Smooth muscle cell (in vitro differentiated cells): ENCODE data around the gene ATG2A. TPM values are rescaled to one million over a fixed set of nuclear protein-coding genes. Genes with fewer than 3 reads are reported as not detected.

Source experiments
- DNase-seq: peaks from one replicate; lab custom pipeline; 2025; ENCODE audit not compliant: unreplicated experiment; lab: John Stamatoyannopoulos, UW
- H2AFZ ChIP-seq: fragments of 200-600 bp; sonication (generic); 2 replicates; pipeline ENCODE4 v1.6.0; 2016; ENCODE audit warnings: antibody characterized with exemption, low read depth, mild to moderate bottlenecking
- H3F3A ChIP-seq: fragments of 200-600 bp; sonication (generic); 2 replicates; pipeline ENCODE4 v1.6.0; 2017; ENCODE audit warnings: antibody characterized with exemption, low read depth
- H3K27ac ChIP-seq: fragments of 200-600 bp; sonication (generic); 2 replicates; pipeline ENCODE4 v1.5.1; 2016; ENCODE audit warnings: low read depth, mild to moderate bottlenecking
- H3K27me3 ChIP-seq: fragments of 200-600 bp; sonication (generic); 2 replicates; pipeline ENCODE4 v1.6.1; 2016; ENCODE audit warnings: low read depth, mild to moderate bottlenecking
- H3K36me3 ChIP-seq: fragments of 200-600 bp; sonication (generic); 2 replicates; pipeline ENCODE4 v1.5.1; 2016; ENCODE audit warnings: low read depth
- H3K4me1 ChIP-seq: fragments of 200-600 bp; sonication (generic); 2 replicates; pipeline ENCODE4 v1.5.1; 2016; ENCODE audit warnings: low read depth
- H3K4me2 ChIP-seq: fragments of 200-600 bp; sonication (generic); 2 replicates; pipeline ENCODE4 v1.6.0; 2016; ENCODE audit warnings: mild to moderate bottlenecking
- H3K4me3 ChIP-seq: fragments of 200-600 bp; sonication (generic); 2 replicates; pipeline ENCODE4 v1.5.1; 2016; ENCODE audit warnings: mild to moderate bottlenecking
- H3K79me2 ChIP-seq: fragments of 200-600 bp; sonication (generic); 2 replicates; pipeline ENCODE4 v1.6.0; 2016; ENCODE audit warnings: low read depth, mild to moderate bottlenecking
- H3K9ac ChIP-seq: fragments of 200-600 bp; sonication (generic); 2 replicates; pipeline ENCODE4 v1.6.0; 2016; ENCODE audit warnings: low read depth
- H3K9me3 ChIP-seq: fragments of 200-600 bp; sonication (generic); replicated peaks from 2 replicates; pipeline ENCODE4 v1.5.1; 2016; ENCODE audit warnings: low read depth
- H4K20me1 ChIP-seq: fragments of 200-600 bp; sonication (generic); 2 replicates; pipeline ENCODE4 v1.6.0; 2016; ENCODE audit warnings: low read depth
- WGBS: methylation state at CpG from one replicate; pipeline ENCODE4 v1.1.7; 2016; ENCODE audit warnings: low lambda C conversion rate; 5-methylcytosine and 5-hydroxymethylcytosine counted together
- polyA plus RNA-seq: library from polyadenylated mRNA; unstranded; fragments of >200 nt; fragmentation: Nextera tagmentation; extraction: Ambion mirVana; gene quantifications from 2 replicates; pipeline ENCODE4 v1.2.1, GENCODE V29; 2016
- total RNA-seq: library from RNA; depleted of rRNA; stranded (reverse); fragments of >200 nt; gene quantifications from 2 replicates; pipeline ENCODE4 v1.2.3, GENCODE V29; 2014
- TF ChIP-seq, protein P1 (sequence below): fragments of 200-600 bp; sonication (generic); IDR thresholded peaks from 2 replicates; pipeline ENCODE4 v1.5.1; 2017; ENCODE audit warnings: borderline replicate concordance, mild to moderate bottlenecking, antibody characterized with exemption; ENCODE audit not compliant: insufficient read depth, poor library complexity, severe bottlenecking

Gene ATG2A
- total and polyA plus RNA-seq, 2 experiments from 2014 or later = 4.9 to 6.2 TPM

DNA sequence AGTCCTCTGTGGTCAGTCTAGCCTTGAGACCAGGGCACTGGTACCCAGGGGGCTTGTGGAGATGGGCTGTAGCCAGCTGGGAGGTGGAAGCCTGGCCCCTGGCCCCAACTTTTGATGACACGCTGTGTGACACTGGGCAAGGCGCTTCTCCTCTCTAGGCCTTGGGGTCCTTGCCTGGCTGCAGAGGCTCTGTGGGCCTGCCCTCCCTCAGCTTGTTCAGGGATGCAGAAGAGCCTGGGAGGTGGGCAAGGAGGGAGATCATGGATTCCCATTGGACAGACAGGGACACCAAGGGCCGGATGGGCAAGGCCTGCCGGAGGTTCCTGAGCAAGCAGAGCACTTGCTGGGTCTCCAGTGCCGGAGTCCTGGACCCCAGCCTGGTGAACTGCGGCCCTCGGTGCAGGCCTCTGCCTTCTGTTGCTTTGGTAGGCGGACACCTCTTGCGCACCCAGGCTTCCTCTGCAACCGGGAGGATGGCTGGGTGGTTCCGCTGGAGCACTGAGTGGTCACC lies 6.2 kb upstream of the ATG2A start:
- peak overlapping the region; percentile 98 for H3K4me2 ChIP-seq
- TF ChIP-seq, protein P1, sequence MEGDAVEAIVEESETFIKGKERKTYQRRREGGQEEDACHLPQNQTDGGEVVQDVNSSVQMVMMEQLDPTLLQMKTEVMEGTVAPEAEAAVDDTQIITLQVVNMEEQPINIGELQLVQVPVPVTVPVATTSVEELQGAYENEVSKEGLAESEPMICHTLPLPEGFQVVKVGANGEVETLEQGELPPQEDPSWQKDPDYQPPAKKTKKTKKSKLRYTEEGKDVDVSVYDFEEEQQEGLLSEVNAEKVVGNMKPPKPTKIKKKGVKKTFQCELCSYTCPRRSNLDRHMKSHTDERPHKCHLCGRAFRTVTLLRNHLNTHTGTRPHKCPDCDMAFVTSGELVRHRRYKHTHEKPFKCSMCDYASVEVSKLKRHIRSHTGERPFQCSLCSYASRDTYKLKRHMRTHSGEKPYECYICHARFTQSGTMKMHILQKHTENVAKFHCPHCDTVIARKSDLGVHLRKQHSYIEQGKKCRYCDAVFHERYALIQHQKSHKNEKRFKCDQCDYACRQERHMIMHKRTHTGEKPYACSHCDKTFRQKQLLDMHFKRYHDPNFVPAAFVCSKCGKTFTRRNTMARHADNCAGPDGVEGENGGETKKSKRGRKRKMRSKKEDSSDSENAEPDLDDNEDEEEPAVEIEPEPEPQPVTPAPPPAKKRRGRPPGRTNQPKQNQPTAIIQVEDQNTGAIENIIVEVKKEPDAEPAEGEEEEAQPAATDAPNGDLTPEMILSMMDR = no peak

GRCh38 chr11:64921384-64921783 lies 4.4 kb upstream of the ATG2A start:
- Histone ChIP-seq H4K20me1 (no peaks in the 10 kb centered on the region), H3K4me3 (no peak overlapping the region), H3K9ac (no peak overlapping the region), H3K27ac (no peak overlapping the region), H3K9me3 (no peaks in the 10 kb centered on the region), H3K4me2 (no peak overlapping the region), H3K27me3 (no peaks in the 10 kb centered on the region), H2AFZ (no peak overlapping the region), H3K36me3 (no peaks in the 10 kb centered on the region), H3F3A (peaks cover 6% of the 10 kb centered on the region), H3K79me2 (peaks cover 8% of the 10 kb centered on the region), H3K4me1 (peaks cover 18% of the 10 kb centered on the region)
- DNase-seq = no peak
- 67% methylated on average over 3 of the region's 3 CpGs for WGBS
- TF ChIP-seq, protein P1 = no peak

More for the DNA sequence above, 6.2 kb upstream of the ATG2A start:
- Histone ChIP-seq H3K27me3 (no peaks in the 10 kb centered on the region), H3K4me1 (peaks cover 9% of the 10 kb centered on the region), H3F3A (no peaks in the 10 kb centered on the region), H3K9me3 (no peaks in the 10 kb centered on the region), H3K9ac (no peak overlapping the region), H3K27ac (no peak overlapping the region), H3K4me3 (no peak overlapping the region), H4K20me1 (no peaks in the 10 kb centered on the region), H2AFZ (peak overlapping the region; percentile 86), H3K79me2 (peaks cover 3% of the 10 kb centered on the region), H3K36me3 (no peaks in the 10 kb centered on the region)
- no peak for DNase-seq
- WGBS = 94% methylated on average over 11 of the region's 11 CpGs

- H3K4me3 ChIP-seq = no peak overlapping the region
- WGBS = 56% methylated on average over 2 of the region's 2 CpGs
- no peak overlapping the region for H2AFZ ChIP-seq
- H3K27ac ChIP-seq = no peak overlapping the region
- no peaks in the 10 kb centered on the region for H3K36me3 ChIP-seq
- H3K9me3 ChIP-seq = no peaks in the 10 kb centered on the region
- H3F3A ChIP-seq = peaks cover 6% of the 10 kb centered on the region
- no peaks in the 10 kb centered on the region for H3K27me3 ChIP-seq
- H3K4me2 ChIP-seq = no peak overlapping the region
- H3K79me2 ChIP-seq = peaks cover 21% of the 10 kb centered on the region
- no peak overlapping the region for H3K9ac ChIP-seq
- DNase-seq = no peak
- TF ChIP-seq, protein P1 = no peak
- H3K4me1 ChIP-seq = peaks cover 21% of the 10 kb centered on the region
- H4K20me1 ChIP-seq = no peaks in the 10 kb centered on the region
These were observed 3.1 kb upstream of the ATG2A start for GRCh38 chr11:64920124-64920523.

GRCh38 chr11:64919627-64920026 lies 2.6 kb upstream of the ATG2A start:
- Histone ChIP-seq H3K4me1 (peaks cover 21% of the 10 kb centered on the region), H2AFZ (no peak overlapping the region), H3K79me2 (peaks cover 18% of the 10 kb centered on the region), H3K4me2 (no peak overlapping the region), H3K27ac (no peak overlapping the region), H4K20me1 (no peaks in the 10 kb centered on the region), H3K36me3 (no peaks in the 10 kb centered on the region), H3K9ac (no peak overlapping the region), H3K4me3 (no peak overlapping the region), H3F3A (peaks cover 6% of the 10 kb centered on the region), H3K27me3 (no peaks in the 10 kb centered on the region), H3K9me3 (no peaks in the 10 kb centered on the region)
- DNase-seq = no peak
- WGBS = 92% methylated on average over 8 of the region's 8 CpGs
- TF ChIP-seq, protein P1 = no peak
